Immature natural killer cell (primary cell): ENCODE data around the gene SLC7A6. TPM values are rescaled to one million over a fixed set of nuclear protein-coding genes. Genes with fewer than 3 reads are reported as not detected.

Experiments used
- DNase-seq, 3 donors: peaks; one replicate each; pipeline ENCODE4 v3.0.0; 2022; ENCODE audit warnings: mixed read lengths in 1 of 3
- H3K27ac Mint-ChIP-seq, 6 donors: one replicate each; pipeline ENCODE4 v1.8.0; 2020; ENCODE audit warnings: mixed read lengths in 6 of 6, mild to moderate bottlenecking in 5 of 6, inconsistent platforms in 4 of 6, moderate library complexity in 3 of 6
- H3K27me3 Mint-ChIP-seq, 3 donors: one replicate each; pipeline ENCODE4 v1.8.0; 2020 to 2021; ENCODE audit warnings: low read depth in 3 of 3, mild to moderate bottlenecking in 3 of 3, mixed read lengths in 3 of 3, moderate library complexity in 3 of 3, inconsistent platforms in 1 of 3
- H3K36me3 Mint-ChIP-seq, 3 donors: one replicate each; pipeline ENCODE4 v1.8.0; 2020; ENCODE audit warnings: mixed read lengths in 3 of 3, inconsistent platforms in 2 of 3, mild to moderate bottlenecking in 2 of 3
- H3K4me1 Mint-ChIP-seq, 2 donors: one replicate each; pipeline ENCODE4 v1.8.0; 2020; ENCODE audit warnings: inconsistent platforms in 2 of 2, mild to moderate bottlenecking in 2 of 2, mixed read lengths in 2 of 2, moderate library complexity in 1 of 2
- H3K4me3 Mint-ChIP-seq, 5 donors: one replicate each; pipeline ENCODE4 v1.8.0; 2020; ENCODE audit warnings: mild to moderate bottlenecking in 5 of 5, mixed read lengths in 5 of 5, inconsistent platforms in 3 of 5, moderate library complexity in 3 of 5
- H3K9me3 Mint-ChIP-seq, 6 donors: one replicate each; pipeline ENCODE4 v1.8.0; 2020; ENCODE audit warnings: mild to moderate bottlenecking in 6 of 6, mixed read lengths in 6 of 6, inconsistent platforms in 4 of 6, moderate library complexity in 3 of 6
- polyA plus RNA-seq, 3 donors: library from polyadenylated mRNA; unstranded; fragments of 300-500 nt; fragmentation: Illumina TruSeq; gene quantifications; one replicate each; pipeline ENCODE4 v1.2.3, GENCODE V29; 2021

Gene SLC7A6
- polyA plus RNA-seq, 3 donors from 2014 or later = 1.9 to 12.8 (median 6.0) TPM

DNA sequence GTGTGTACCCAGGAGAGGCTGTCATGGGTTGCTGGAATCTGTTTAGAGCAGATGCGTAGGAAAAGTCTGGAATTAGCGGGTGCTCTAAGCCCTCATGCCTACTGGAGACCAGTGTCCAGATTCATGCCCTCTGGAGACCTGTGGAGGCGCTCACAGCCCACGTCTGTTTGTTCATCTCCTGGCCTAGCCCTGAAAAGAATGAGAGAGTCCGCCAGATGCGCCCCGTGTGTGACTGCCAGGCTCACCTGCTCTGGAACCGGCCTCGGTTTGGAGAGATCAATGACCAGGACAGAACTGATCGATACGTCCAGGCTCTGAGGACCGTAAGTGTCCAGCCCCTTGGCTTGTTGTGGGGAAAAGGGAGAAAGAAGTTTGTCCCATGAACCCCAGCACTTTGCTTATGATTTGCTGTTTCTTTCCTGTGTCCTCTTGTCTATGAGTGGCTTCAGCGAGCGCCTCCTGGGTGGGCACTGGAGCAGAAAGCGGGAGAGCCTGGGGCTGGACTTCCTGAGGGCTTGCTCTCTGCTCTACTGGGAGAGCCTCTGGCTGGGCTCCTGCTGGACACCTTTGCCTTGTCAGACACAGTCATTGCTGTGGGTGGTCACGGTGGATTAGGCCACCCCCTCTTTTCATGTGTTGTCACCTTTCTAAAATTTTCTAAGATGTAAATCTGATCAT lies 81.8 kb downstream of the SLC7A6 start:
- Mint-ChIP-seq H3K27me3 (peaks cover 0 to 3% (median 1%) of the 10 kb centered on the region in 3 donors), H3K4me1 (no peaks in the 10 kb centered on the region), H3K4me3 (no peak overlapping the region), H3K36me3 (peaks cover 34 to 50% (median 35%) of the 10 kb centered on the region in 3 donors), H3K27ac (no peak overlapping the region), H3K9me3 (no peaks in the 10 kb centered on the region)
- no peak for DNase-seq

DNA sequence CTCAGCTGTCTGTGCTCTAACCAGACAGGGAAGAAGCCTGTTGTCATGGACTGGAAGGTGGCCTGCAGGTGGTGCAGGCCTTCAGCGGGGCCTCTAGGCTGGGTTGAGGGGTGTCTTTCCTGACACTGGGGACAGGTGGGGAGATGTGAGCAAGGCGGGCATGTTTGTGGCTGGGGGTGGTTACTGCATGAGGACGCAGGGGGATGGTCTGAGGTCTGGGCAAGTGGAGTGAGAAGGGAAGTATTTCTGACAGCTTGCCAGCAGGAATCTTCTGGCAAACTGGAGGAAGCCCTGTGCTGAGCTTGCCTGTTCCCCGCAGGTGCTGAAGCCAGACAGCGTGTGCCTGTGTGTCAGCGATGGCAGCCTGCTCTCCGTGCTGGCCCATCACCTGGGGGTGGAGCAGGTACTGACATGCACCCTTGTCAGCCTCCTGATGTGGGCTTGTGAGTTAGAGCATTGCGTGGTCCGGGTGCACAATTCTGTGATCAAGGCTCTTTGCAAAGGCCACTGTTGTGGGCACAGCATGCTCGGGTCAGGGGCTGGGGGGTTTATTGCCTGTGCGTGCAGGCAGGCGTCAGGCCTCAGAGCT lies 82.7 kb downstream of the SLC7A6 start:
- peaks cover 34 to 57% (median 35%) of the 10 kb centered on the region in 3 donors for H3K36me3 Mint-ChIP-seq
- H3K27me3 Mint-ChIP-seq = peaks cover 0 to 3% (median 1%) of the 10 kb centered on the region in 3 donors
- H3K9me3 Mint-ChIP-seq = no peaks in the 10 kb centered on the region
- H3K27ac Mint-ChIP-seq = peak overlapping the region in 1 of 6 donors; percentile 11
- no peak for DNase-seq
- no peak overlapping the region for H3K4me3 Mint-ChIP-seq
- H3K4me1 Mint-ChIP-seq = no peaks in the 10 kb centered on the region

DNA sequence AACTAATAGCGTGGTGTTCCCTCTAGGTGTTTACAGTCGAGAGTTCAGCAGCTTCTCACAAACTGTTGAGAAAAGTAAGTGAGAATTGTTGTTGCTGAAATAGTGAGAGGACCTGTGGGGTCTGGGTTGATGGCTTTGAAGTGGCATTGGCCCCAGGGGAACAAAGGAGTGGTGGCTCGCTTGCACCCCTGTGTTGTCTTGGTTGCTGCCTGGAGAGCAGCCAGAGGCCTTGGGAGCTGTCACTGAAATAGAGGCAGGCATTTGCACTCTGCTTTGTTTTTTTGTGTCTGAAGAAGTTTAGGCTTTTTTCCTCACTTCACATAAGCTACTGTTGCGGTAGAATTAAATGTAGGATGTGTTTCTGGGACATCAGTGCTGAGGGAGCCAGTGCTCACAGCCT lies 83.3 kb downstream of the SLC7A6 start:
- Mint-ChIP-seq H3K4me3 (no peak overlapping the region), H3K27me3 (peaks cover 0 to 3% (median 1%) of the 10 kb centered on the region in 3 donors), H3K4me1 (no peaks in the 10 kb centered on the region), H3K9me3 (no peaks in the 10 kb centered on the region), H3K27ac (no peak overlapping the region), H3K36me3 (peaks cover 31 to 59% (median 34%) of the 10 kb centered on the region in 3 donors)
- no peak for DNase-seq

DNA sequence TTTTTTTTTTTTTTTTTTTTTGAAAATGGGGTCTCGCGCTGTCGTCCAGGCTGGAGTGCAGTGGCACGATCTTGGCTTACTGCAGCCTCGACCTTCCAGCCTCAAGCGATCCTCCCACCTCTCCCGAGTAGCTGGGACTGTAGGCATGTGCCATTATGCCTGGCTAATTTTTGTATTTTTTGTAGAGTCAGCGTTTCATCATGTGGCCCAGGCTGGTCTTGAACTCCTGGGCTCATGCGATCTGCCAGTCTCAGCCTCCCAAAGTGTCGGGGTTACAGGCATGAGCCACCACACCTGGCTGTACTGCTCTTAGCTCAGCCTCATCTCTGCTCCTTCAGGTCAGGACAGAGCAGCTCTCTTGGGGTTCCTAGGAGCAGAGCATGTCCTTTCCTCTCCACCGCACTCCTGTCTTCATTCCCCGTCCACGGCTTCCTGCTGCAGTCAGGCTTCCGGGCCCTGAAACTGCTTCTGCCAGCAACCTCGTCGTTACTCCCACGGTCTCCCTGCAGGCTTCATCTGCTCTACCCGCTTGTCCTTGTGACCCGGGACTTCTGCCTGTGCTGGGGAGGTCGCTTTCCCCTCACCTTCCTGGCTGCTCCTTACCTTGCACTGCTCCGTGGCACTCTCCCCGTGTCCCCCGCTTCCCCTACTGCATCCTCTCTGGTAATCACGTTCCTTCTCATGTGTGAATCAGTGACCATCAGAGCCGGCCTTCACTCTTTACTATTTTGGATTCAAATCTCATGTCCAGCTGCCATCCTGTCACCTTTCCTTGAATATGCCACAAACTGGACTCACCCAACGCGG lies 84.5 kb downstream of the SLC7A6 start:
- no peak for DNase-seq
- H3K4me3 Mint-ChIP-seq = no peak overlapping the region
- no peaks in the 10 kb centered on the region for H3K4me1 Mint-ChIP-seq
- H3K36me3 Mint-ChIP-seq = peaks cover 29 to 67% (median 34%) of the 10 kb centered on the region in 3 donors
- H3K27me3 Mint-ChIP-seq = peaks cover 0 to 3% (median 1%) of the 10 kb centered on the region in 3 donors
- H3K9me3 Mint-ChIP-seq = no peaks in the 10 kb centered on the region
- H3K27ac Mint-ChIP-seq = no peak overlapping the region

DNA sequence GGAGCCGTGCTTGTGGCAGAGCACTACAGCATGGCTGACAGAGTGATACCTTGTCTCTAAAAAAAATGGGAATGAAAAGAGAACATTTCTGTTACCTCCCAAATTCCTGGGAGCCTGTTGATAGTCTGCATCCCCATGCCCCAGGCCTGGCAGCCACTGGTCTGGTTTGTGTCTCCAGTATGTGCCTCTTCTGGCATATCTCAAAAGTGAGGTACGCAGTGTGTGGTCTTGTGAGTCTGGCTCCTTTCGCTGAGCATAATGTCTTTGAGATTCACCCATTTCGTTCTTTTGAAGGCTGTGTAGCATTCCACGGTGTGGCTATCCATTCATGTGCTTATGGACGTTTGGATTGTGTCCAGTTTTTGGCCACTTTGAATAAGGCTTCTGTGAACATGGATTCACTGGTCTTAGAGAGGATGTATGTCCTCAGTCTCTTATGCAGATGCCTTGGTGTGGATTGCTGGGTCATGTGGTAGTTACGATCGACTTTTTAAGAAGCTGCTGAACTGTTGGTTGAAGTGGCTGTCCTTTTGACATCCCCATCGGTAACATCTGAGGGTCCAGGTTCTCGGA lies 85.6 kb downstream of the SLC7A6 start:
- Mint-ChIP-seq H3K27ac (no peak overlapping the region), H3K4me3 (no peak overlapping the region), H3K27me3 (peaks cover 0 to 4% (median 1%) of the 10 kb centered on the region in 3 donors), H3K36me3 (peaks cover 31 to 69% (median 33%) of the 10 kb centered on the region in 3 donors), H3K9me3 (no peaks in the 10 kb centered on the region), H3K4me1 (peaks cover 0 to under 1% of the 10 kb centered on the region in 2 donors)
- DNase-seq = no peak

DNA sequence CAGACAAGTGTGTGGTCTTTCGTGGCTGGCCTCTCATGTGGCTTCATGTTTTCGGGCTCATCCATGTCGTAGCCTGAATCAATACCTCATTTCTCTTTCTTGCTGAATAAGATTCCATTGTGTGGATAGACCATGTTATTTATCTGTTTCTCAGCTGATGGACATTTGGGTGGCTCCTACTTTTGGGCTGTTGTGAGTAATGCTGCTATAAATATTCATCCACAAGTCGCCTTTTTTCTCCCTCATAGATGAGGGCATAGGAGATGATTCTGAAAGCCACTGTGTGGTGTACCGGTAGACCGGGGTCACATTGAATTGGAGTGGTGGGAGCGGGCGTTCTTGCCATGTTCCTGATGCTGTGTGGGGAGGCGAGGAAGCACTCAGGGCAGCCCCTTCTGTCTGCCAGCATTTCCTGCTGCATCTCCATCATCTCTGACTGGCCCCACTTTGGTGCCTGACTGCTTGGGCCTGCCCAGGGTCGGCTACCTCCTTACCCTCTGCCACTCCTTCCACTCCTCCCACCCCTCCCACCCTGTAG lies 86.6 kb downstream of the SLC7A6 start:
- H3K4me1 Mint-ChIP-seq = peaks cover 9% of the 10 kb centered on the region in 2 donors
- DNase-seq = no peak
- H3K27ac Mint-ChIP-seq = peak overlapping the region in 1 of 6 donors; percentile 53
- peaks cover 26 to 71% (median 32%) of the 10 kb centered on the region in 3 donors for H3K36me3 Mint-ChIP-seq
- H3K27me3 Mint-ChIP-seq = peaks cover 0 to 4% (median 1%) of the 10 kb centered on the region in 3 donors
- H3K4me3 Mint-ChIP-seq = no peak overlapping the region
- no peaks in the 10 kb centered on the region for H3K9me3 Mint-ChIP-seq

Other genes with a start within 250 kb of the SLC7A6 start
- gene DPEP2NB, start 248.6 kb upstream of the SLC7A6 start, polyA plus RNA-seq = not detected
- 10 to 100 TPM; 45.3 to 59.4 (median 55.0) TPM for gene DDX28, start 241.3 kb upstream of the SLC7A6 start, polyA plus RNA-seq
- 10 to 100 TPM in 2 of 3 donors, 1 to 10 TPM in 1; 9.3 to 23.7 (median 16.8) TPM for gene DUS2, start 241.2 kb upstream of the SLC7A6 start, polyA plus RNA-seq
- 100 to 1,000 TPM in 2 of 3 donors, 10 to 100 TPM in 1; 66.5 to 160 (median 119) TPM for gene NFATC3, start 179.2 kb upstream of the SLC7A6 start, polyA plus RNA-seq
- gene ESRP2, start 28.4 kb upstream of the SLC7A6 start, polyA plus RNA-seq = under 1 TPM in 1 of 3 donors, not detected in 2; 0.45 TPM
- 10 to 100 TPM in 1 of 3 donors, 1 to 10 TPM in 2; 4.8 to 10.7 (median 9.0) TPM for gene PLA2G15, start 19.2 kb upstream of the SLC7A6 start, polyA plus RNA-seq
- 10 to 100 TPM; 22.7 to 31.2 (median 24.4) TPM for gene SLC7A6OS, start 46.4 kb downstream of the SLC7A6 start, polyA plus RNA-seq
- gene PRMT7, start 46.5 kb downstream of the SLC7A6 start, polyA plus RNA-seq = 10 to 100 TPM; 30.8 to 51.8 (median 44.2) TPM
- gene SMPD3, start 184.0 kb downstream of the SLC7A6 start, polyA plus RNA-seq = 1 to 10 TPM; 4.2 to 9.8 (median 7.5) TPM